K562 (cell line): ENCODE results near the gene UNC5B. TPM values are rescaled to one million over a fixed set of nuclear protein-coding genes. Genes with fewer than 3 reads are reported as not detected.
A peak's percentile ranks its signal among the peaks of the same experiment; 100 is the strongest.

Experiments
- ATAC-seq: fragments of 200-7000 bp; cut with Tn5 transposase; 3 replicates; pipeline ENCODE4 v1.9.1; 2020; ENCODE audit warnings: moderate library complexity
- BruUV-seq: library from RNA; stranded (reverse); fragments of 400-500 nt; replicated peaks from 2 replicates; lab custom pipeline; 2021; lab: Mats Ljungman, UMichigan
- CTCF ChIA-PET: fragments of 300-600 bp; formaldehyde crosslinking; extraction: SDS; loops from one replicate; lab custom pipeline; 2021; ENCODE audit warnings: low intra/inter-chr PET ratio; lab: Yijun Ruan, JAX
- POLR2A ChIA-PET: fragments of 300-600, 350-650 bp; sonication (Branson Sonifier 250); formaldehyde crosslinking; extraction: SDS; loops from one replicate; lab custom pipeline; 2021; ENCODE audit warnings: antibody characterized with exemption, inconsistent platforms; lab: Yijun Ruan, JAX
- DNase-seq, 4 experiments: peaks; one replicate each; pipeline versions ENCODE4 v3.0.0 to v3.0.0-alpha.2; 2011 to 2018; ENCODE audit warnings: low spot score in 3 of 4, mixed read lengths in 3 of 4; ENCODE audit errors: extremely low read depth in 1 of 4
- FAIRE-seq: peaks from 2 replicates; lab custom pipeline; 2011; peaks lifted over from hg19 to GRCh38; lab: Jason Lieb, UNC
- H2AFZ ChIP-seq: 2 replicates; pipeline ENCODE4 v1.6.0; 2011; ENCODE audit warnings: low read depth, low read length, control low read depth, inconsistent platforms
- H3K27ac ChIP-seq: fragments of 200-600 bp; 3 replicates; pipeline ENCODE4 v1.8.0; 2011; ENCODE audit warnings: low read depth, mild to moderate bottlenecking, control low read depth, inconsistent platforms, low read length, moderate library complexity, mixed read lengths; ENCODE audit errors: extremely low read depth
- H3K27me3 ChIP-seq, 2 experiments: fragments of 300-600 bp in 1 of 2; 2 replicates in 1 of 2; 3 replicates in 1 of 2; pipeline versions ENCODE4 v1.6.0 to v1.8.0; 2011; ENCODE audit warnings: inconsistent platforms in 2 of 2, low read length in 2 of 2, mild to moderate bottlenecking in 1 of 2, mixed read lengths in 1 of 2, moderate library complexity in 1 of 2; ENCODE audit not compliant: control insufficient read depth in 2 of 2, insufficient read depth in 2 of 2
- H3K36me3 ChIP-seq: fragments of 300-600 bp; 3 replicates; pipeline ENCODE4 v1.8.0; 2011; ENCODE audit warnings: mild to moderate bottlenecking, low read length, inconsistent platforms; ENCODE audit not compliant: control insufficient read depth, insufficient read depth
- H3K4me1 ChIP-seq, 2 experiments: fragments of 200-600 bp in 1 of 2; replicated peaks in 1 of 2; 2 replicates in 1 of 2; 3 replicates in 1 of 2; pipeline versions ENCODE4 v1.5.1 to v1.8.0; 2011; ENCODE audit warnings: inconsistent platforms in 2 of 2, low read length in 2 of 2, mild to moderate bottlenecking in 1 of 2, mixed read lengths in 1 of 2, moderate library complexity in 1 of 2; ENCODE audit not compliant: control insufficient read depth in 2 of 2, insufficient read depth in 2 of 2
- H3K4me2 ChIP-seq: 2 replicates; pipeline ENCODE4 v1.6.1; 2011; ENCODE audit warnings: low read length, control low read depth, inconsistent platforms, mixed read lengths; ENCODE audit not compliant: insufficient read depth
- H3K4me3 ChIP-seq: fragments of 200-600 bp; sonication (generic), shearing (Covaris generic); 2 replicates; pipeline ENCODE4 v1.5.1; 2016; ENCODE audit warnings: control low read depth, inconsistent platforms
- H3K79me2 ChIP-seq: fragments of 200-600 bp; 3 replicates; pipeline ENCODE4 v1.8.0; 2011; ENCODE audit warnings: low read length, inconsistent platforms; ENCODE audit not compliant: control insufficient read depth, insufficient read depth
- H3K9ac ChIP-seq, 2 experiments: 2 replicates each; pipeline versions ENCODE4 v1.6.0 to v1.6.1; 2011; ENCODE audit warnings: low read depth in 2 of 2, low read length in 2 of 2, control low read depth in 1 of 2, inconsistent platforms in 1 of 2, mild to moderate bottlenecking in 1 of 2, mixed read lengths in 1 of 2; ENCODE audit not compliant: insufficient read depth in 1 of 2
- H3K9me1 ChIP-seq: one replicate; pipeline ENCODE4 v1.6.0; 2011; ENCODE audit warnings: inconsistent platforms, mild to moderate bottlenecking, low read length, moderate library complexity; ENCODE audit not compliant: control insufficient read depth, insufficient read depth
- H3K9me3 ChIP-seq: replicated peaks from 2 replicates; pipeline ENCODE4 v1.5.1; 2011; ENCODE audit warnings: low read depth, low read length, inconsistent platforms; ENCODE audit not compliant: control insufficient read depth, insufficient read depth
- H4K20me1 ChIP-seq: replicated peaks from 2 replicates; pipeline ENCODE4 v1.6.1; 2011; ENCODE audit warnings: low read length, inconsistent platforms, mixed read lengths; ENCODE audit not compliant: control insufficient read depth, insufficient read depth
- ATF1 ChIP-seq, 2 experiments: fragments of 450-650 bp in 1 of 2; IDR thresholded peaks; 2 replicates each; pipeline ENCODE4 v1.6.1; 2016; ENCODE audit warnings: missing compliant biosample characterization in 1 of 2, missing genetic modification characterization in 1 of 2
- CBFA2T3 ChIP-seq: fragments of 450-650 bp; IDR thresholded peaks from 2 replicates; pipeline ENCODE4 v1.6.1; 2017
- CBFB ChIP-seq: sonication (generic); formaldehyde crosslinking; IDR thresholded peaks from 2 replicates; pipeline ENCODE4 v1.4.0; 2020; ENCODE audit warnings: mild to moderate bottlenecking, missing genetic modification reagents
- EP400 ChIP-seq: fragments of 450-650 bp; IDR thresholded peaks from 2 replicates; pipeline ENCODE4 v1.6.1; 2017; ENCODE audit warnings: antibody characterized with exemption, mild to moderate bottlenecking, moderate library complexity
- ESRRA ChIP-seq: fragments of 450-650 bp; IDR thresholded peaks from 2 replicates; pipeline ENCODE4 v1.6.1; 2014; ENCODE audit warnings: low read depth, mild to moderate bottlenecking, moderate library complexity, borderline replicate concordance
- KAT7 ChIP-seq: sonication (generic); formaldehyde crosslinking; IDR thresholded peaks from 2 replicates; pipeline ENCODE4 v1.8.0; 2022; ENCODE audit warnings: missing genetic modification reagents, mild to moderate bottlenecking, borderline replicate concordance
- MEF2A ChIP-seq: IDR thresholded peaks from 2 replicates; pipeline ENCODE4 v1.6.1; 2011; ENCODE audit warnings: low read depth, mild to moderate bottlenecking, low read length, moderate library complexity; ENCODE audit not compliant: control insufficient read depth
- MEIS2 ChIP-seq: fragments of 450-650 bp; IDR thresholded peaks from 2 replicates; pipeline ENCODE4 v1.6.1; 2014; ENCODE audit warnings: mild to moderate bottlenecking; ENCODE audit not compliant: partially characterized antibody
- RHOXF2B ChIP-seq: fragments of 250-450 bp; sonication (Bioruptor Pico); conservative IDR thresholded peaks from 2 replicates; pipeline ENCODE4 v1.5.1; 2021
- SREBF2 ChIP-seq: sonication (generic); formaldehyde crosslinking; IDR thresholded peaks from 2 replicates; pipeline ENCODE4 v1.4.0; 2020; ENCODE audit warnings: mild to moderate bottlenecking, missing genetic modification reagents
- ZSCAN29 ChIP-seq: fragments of 450-650 bp; IDR thresholded peaks from 2 replicates; pipeline ENCODE4 v1.6.1; 2017
- WGBS: fragments of 100-300 bp; shearing (Covaris generic); methylation state at CpG from one replicate; pipeline ENCODE4 v1.1.6; 2016; ENCODE audit warnings: low coverage, mixed read lengths; ENCODE audit not compliant: insufficient coverage; ENCODE audit errors: missing lambda C conversion rate; 5-methylcytosine and 5-hydroxymethylcytosine counted together
- in situ Hi-C: fragments of 300-500 bp; cut with MboI; formaldehyde crosslinking; loops from 4 replicates; pipeline ENCODE4 v1.15.0; 2018; ENCODE audit warnings: inconsistent platforms, mixed read lengths
- intact Hi-C: fragments of 100-400 bp; cut with micrococcal nuclease; formaldehyde crosslinking; loops from 2 replicates; pipeline ENCODE4 v1.14.2; 2022
- polyA plus RNA-seq, 8 experiments: library from polyadenylated mRNA; depleted of rRNA in 4 of 8; stranded (reverse) in 5 of 8; unstranded in 3 of 8; fragments of >200 nt; fragmentation: Nextera tagmentation in 2 of 8; fragmentation: Illumina TruSeq in 1 of 8; extraction: Ambion mirVana in 2 of 8; extraction: Trizol in 1 of 8; gene quantifications; 2 replicates each; pipeline versions ENCODE4 v1.2.1 to v1.2.3, GENCODE V29; 2011 to 2014; ENCODE audit warnings: inconsistent platforms in 1 of 8, missing spikeins in 1 of 8
- total RNA-seq, 7 experiments: library from RNA; depleted of rRNA in 6 of 7; stranded (reverse); fragments of >200 nt in 6 of 7; fragmentation: Illumina TruSeq in 2 of 7; extraction: Trizol in 2 of 7; gene quantifications; 2 replicates each; pipeline versions ENCODE4 v1.2.1 to v1.2.3, GENCODE V29; 2011 to 2021; ENCODE audit warnings: low replicate concordance in 1 of 7
- TF ChIP-seq, protein P1 (sequence below), 2 experiments: fragments of 450-650 bp; IDR thresholded peaks; 2 replicates each; pipeline ENCODE4 v1.6.1; 2016
- TF ChIP-seq, protein P2 (sequence below): fragments of 250-450 bp; sonication (Bioruptor Pico); IDR thresholded peaks from 2 replicates; pipeline ENCODE4 v1.8.0; 2021; ENCODE audit warnings: mild to moderate bottlenecking, moderate library complexity
- TF ChIP-seq, protein P3 (sequence below): fragments of 250-450 bp; sonication (Bioruptor Pico); IDR thresholded peaks from 2 replicates; pipeline ENCODE4 v1.4.0; 2020; ENCODE audit warnings: borderline replicate concordance

UNC5B gene
- total and polyA plus RNA-seq, 9 of the 15 experiments (the other 6 are each of a cell fraction or from before 2014, with no cell fraction given): 0.10 to 8.4 (median 2.1) TPM

DNA sequence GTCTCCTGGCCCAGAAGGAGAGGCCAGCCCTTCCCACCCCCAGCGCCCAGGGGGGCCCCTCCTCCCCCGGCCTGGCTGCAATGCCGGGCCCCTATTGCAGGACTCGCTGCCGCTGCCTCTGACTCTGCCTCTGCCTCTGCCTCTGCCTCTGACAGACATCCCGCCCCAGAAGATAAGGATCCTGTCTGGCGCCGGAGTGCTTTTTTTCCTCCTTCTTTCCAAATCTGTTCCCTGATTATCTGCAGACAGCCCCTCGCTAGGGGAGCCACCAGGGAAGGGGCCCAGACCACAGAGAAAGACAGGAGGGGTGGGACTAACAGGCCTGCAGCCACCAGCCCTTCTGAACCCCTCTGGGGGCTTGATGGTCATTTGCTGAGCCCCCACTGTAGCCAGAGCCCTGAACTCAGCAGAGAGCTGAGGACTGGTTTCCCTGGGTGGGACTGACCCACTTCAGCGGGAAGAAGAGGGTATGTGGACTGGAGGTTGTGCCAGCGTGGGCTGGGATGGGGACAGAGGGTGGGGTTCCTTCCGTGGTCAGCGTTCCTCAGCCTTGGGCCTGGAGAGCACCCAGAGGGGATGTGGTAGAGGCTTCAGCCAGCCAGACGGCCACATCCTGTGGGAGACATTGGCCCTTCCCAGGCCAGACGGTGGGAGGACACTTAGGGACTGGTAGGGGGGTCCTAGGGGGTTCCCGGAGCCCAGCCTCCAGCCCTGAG, 22.8 kb downstream of the UNC5B start:
- H3K9ac ChIP-seq: peak overlapping the region in 1 of 2 experiments; percentile 7; a peak in 2 of 4 replicates
- ChIA-PET CTCF (no interaction called here), POLR2A (interaction anchor here (0.5 to 1.4 kb wide), 7 partner anchors 8 to 319 kb away, joined by 3 to 4 read pairs (median 3); partner anchors contain the start of gene UNC5B)
- intact Hi-C loops (no loop called here), in situ Hi-C loops (no loop called here)
- BruUV-seq: no TSS peak
- H3K4me2 ChIP-seq: peak overlapping the region; percentile 13; the same call in 1 of the 2 replicates
- no peaks in the 10 kb centered on the region for H3K36me3 ChIP-seq
- WGBS: 3% methylated on average over 16 of the region's 16 CpGs
- H3K79me2 ChIP-seq: no peaks in the 10 kb centered on the region
- ATAC-seq: peak; percentile 89
- no peak overlapping the region for H2AFZ ChIP-seq
- H3K4me3 ChIP-seq: no peak overlapping the region
- H3K9me3 ChIP-seq: no peaks in the 10 kb centered on the region
- H3K9me1 ChIP-seq: no peaks in the 10 kb centered on the region
- DNase-seq: peak; percentile 55 to 67 (median 66)
- H4K20me1 ChIP-seq: peaks cover 7% of the 10 kb centered on the region; the same call in 1 of the 2 replicates
- peaks cover 40 to 45% of the 10 kb centered on the region in 2 experiments for H3K4me1 ChIP-seq
- H3K27ac ChIP-seq: peak overlapping the region; percentile 16; the same call in 1 of the 3 replicates
- FAIRE-seq: no peak
- peaks cover 0 to 11% of the 10 kb centered on the region in 2 experiments; a peak in 2 of 5 replicates for H3K27me3 ChIP-seq
- no peak for TF ChIP-seq ZSCAN29
- no peak for TF ChIP-seq KAT7 (CRISPR knock-in tag)
- no peak; the same call in 1 of the 2 replicates for TF ChIP-seq CBFA2T3
- no peak for TF ChIP-seq SREBF2 (CRISPR knock-in tag)
- TF ChIP-seq MEF2A: no peak
- TF ChIP-seq MEIS2: no peak
- TF ChIP-seq, protein P1, sequence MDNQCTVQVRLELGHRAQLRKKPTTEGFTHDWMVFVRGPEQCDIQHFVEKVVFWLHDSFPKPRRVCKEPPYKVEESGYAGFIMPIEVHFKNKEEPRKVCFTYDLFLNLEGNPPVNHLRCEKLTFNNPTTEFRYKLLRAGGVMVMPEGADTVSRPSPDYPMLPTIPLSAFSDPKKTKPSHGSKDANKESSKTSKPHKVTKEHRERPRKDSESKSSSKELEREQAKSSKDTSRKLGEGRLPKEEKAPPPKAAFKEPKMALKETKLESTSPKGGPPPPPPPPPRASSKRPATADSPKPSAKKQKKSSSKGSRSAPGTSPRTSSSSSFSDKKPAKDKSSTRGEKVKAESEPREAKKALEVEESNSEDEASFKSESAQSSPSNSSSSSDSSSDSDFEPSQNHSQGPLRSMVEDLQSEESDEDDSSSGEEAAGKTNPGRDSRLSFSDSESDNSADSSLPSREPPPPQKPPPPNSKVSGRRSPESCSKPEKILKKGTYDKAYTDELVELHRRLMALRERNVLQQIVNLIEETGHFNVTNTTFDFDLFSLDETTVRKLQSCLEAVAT (IDR thresholded peaks at IDR 0.05): no peak
- TF ChIP-seq, protein P2, sequence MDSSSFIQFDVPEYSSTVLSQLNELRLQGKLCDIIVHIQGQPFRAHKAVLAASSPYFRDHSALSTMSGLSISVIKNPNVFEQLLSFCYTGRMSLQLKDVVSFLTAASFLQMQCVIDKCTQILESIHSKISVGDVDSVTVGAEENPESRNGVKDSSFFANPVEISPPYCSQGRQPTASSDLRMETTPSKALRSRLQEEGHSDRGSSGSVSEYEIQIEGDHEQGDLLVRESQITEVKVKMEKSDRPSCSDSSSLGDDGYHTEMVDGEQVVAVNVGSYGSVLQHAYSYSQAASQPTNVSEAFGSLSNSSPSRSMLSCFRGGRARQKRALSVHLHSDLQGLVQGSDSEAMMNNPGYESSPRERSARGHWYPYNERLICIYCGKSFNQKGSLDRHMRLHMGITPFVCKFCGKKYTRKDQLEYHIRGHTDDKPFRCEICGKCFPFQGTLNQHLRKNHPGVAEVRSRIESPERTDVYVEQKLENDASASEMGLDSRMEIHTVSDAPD (CRISPR knock-in tag): no peak
- no peak for TF ChIP-seq EP400
- TF ChIP-seq ATF1 (CRISPR knock-in tag; IDR thresholded peaks at IDR 0.05): no peak
- TF ChIP-seq ATF1 (tag; IDR thresholded peaks at IDR 0.05): no peak
- 0 out of 2 replicates have a peak, but pooled peaks have one; percentile 11 for TF ChIP-seq ESRRA
- TF ChIP-seq CBFB (CRISPR knock-in tag): no peak
- no peak for TF ChIP-seq RHOXF2B
- TF ChIP-seq, protein P3, sequence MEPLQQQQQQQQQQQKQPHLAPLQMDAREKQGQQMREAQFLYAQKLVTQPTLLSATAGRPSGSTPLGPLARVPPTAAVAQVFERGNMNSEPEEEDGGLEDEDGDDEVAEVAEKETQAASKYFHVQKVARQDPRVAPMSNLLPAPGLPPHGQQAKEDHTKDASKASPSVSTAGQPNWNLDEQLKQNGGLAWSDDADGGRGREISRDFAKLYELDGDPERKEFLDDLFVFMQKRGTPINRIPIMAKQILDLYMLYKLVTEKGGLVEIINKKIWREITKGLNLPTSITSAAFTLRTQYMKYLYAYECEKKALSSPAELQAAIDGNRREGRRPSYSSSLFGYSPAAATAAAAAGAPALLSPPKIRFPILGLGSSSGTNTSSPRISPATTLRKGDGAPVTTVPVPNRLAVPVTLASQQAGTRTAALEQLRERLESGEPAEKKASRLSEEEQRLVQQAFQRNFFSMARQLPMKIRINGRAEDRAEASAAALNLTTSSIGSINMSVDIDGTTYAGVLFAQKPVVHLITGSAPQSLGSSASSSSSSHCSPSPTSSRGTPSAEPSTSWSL: no peak
